Right renal cortex interstitium (tissue), 3 donors: ENCODE data around the gene SLC30A5. TPM values are rescaled to one million over a fixed set of nuclear protein-coding genes. Genes with fewer than 3 reads are reported as not detected.
"Not testable (repeated sequence)": the region's sequence is repeated elsewhere in the genome, so short reads cannot be mapped to it uniquely, and the experiment has no call there.

ENCODE experiments used
- DNase-seq, 3 donors: peaks; one replicate each; pipeline ENCODE4 v3.0.0-alpha.2; 2013; ENCODE audit warnings: low read depth in 3 of 3, low spot score in 2 of 3
- polyA plus RNA-seq, 3 donors: library from polyadenylated mRNA; unstranded; fragments of 120-200 nt; gene quantifications; one replicate each; pipeline ENCODE4 v1.2.1, GENCODE V29; 2013; ENCODE audit not compliant: insufficient read length in 3 of 3

The SLC30A5 gene
- polyA plus RNA-seq, 3 donors: 89.9 to 95.5 (median 92.9) TPM

DNA sequence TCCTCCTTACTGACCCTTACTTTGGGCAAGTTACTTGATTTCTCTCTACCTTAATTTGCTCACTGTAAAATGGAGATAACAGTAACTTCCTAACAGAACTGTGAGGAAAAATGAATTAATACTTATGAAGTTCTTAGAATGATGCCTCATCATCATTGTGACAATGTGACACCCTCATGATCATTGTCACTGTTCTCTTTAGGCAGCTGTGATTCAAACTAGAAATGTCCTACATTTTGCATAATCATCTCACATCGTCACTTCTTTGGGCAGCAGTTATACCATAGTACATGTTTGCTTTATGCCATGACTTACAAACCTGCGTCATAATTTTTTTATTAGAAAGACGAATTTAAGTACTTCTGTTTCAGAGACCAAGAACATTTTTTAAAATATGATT lies 9.7 kb downstream of the SLC30A5 start:
- no peak for DNase-seq

DNA sequence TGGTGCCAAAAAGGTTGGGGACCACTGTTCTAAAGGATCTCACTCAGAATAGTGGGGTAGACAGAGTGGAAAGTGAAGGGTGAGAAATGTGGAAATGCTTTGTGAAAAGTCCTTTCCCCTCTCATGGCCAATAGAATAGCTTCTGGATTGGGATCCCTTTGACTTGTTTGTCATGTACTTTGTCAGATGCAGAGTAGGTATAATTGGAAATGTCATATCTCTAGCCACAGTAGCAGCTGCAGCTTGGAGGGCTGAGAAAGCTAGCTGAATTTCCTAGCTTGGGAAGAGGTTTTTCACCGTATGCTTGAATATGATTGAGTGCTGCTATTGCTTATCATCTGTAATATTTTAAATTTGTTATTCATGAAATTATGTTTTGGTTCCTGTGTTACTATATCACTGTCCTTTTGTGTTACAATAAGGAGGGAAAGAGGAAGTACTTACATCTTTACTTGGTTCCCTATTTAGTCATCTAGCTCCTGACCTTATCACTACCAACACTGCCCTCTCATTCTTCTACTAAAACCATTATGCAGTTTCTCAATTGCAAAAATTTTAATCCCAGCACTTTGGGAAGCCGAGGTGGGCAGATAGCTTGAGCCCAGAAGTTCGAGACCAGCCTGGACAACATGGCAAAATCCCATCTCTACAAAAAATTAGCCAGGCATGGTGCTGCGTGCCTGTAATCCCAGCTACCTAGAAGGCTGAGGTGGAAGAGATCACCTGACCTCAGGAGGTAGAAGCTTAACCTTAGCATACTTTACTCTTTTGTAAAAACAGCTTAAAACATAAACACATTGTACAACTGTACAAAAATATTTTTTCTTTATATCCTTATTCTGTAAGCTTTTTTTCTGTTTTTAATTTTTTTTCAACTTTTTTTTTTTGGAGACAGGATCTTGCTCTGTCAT lies 12.4 kb downstream of the SLC30A5 start:
- DNase-seq: no peak

DNA sequence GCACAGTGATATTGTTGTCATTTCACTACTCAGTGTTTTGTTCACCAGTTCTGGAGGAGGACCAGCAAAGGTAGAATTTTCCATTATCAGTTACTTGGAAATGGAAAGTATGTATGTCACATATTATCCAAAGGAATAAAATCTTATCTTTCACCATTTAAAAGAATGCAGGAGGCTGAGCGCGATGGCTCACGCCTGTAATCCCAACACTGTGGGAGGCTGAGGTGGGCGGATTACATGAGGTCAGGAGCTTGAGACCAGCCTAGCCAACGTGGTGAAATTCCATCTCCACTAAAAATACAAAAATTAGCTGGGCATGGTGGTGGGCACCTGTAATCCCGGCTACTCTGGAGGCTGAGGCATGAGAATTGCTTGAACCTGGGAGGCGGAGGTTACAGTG lies 14.6 kb downstream of the SLC30A5 start:
- DNase-seq: not testable (repeated sequence)

DNA sequence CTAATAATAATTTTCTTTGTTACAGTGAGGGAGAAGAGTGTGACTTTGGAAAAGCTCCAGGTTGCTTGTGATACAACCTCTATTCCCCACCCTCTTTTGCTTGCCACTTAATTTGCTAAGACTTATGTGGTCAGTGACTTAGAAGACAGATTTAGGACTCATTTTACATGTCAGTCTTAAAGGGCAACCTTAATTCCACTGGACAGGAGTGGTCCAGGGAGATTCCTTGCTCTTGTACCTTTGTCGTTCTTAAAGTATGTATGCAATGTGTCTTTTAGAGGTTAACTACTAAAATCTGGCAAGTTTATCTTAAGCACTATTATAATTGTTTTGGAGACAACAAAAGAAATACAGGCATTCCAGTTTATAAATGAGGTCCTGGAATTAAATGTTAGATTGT lies 20.0 kb downstream of the SLC30A5 start:
- no peak for DNase-seq

DNA sequence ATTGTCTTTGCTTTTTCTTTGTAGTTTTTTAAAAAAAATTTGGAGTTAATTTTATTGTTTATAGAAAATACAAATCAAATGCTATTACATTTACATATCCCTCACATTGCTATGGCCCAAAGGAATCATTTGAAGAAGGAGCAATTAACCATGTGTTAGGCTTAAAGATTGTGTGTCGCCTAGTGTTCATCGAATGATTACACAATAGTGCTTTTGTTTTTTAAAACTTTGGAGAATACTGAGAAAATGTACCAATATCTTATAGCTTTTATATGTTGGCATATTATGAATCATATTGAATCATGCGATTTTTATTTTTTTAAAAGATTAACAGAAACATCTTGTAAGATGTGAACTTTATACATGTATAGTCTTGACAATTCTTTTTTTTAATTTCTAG lies 21.7 kb downstream of the SLC30A5 start:
- DNase-seq: no peak

DNA sequence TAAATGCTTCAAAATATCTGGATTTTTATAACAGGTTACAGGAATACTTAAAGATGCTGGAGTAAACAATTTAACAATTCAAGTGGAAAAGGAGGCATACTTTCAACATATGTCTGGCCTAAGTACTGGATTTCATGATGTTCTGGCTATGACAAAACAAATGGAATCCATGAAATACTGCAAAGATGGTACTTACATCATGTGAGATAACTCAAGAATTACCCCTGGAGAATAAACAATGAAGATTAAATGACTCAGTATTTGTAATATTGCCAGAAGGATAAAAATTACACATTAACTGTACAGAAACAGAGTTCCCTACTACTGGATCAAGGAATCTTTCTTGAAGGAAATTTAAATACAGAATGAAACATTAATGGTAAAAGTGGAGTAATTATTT lies 35.6 kb downstream of the SLC30A5 start:
- no peak for DNase-seq

DNA sequence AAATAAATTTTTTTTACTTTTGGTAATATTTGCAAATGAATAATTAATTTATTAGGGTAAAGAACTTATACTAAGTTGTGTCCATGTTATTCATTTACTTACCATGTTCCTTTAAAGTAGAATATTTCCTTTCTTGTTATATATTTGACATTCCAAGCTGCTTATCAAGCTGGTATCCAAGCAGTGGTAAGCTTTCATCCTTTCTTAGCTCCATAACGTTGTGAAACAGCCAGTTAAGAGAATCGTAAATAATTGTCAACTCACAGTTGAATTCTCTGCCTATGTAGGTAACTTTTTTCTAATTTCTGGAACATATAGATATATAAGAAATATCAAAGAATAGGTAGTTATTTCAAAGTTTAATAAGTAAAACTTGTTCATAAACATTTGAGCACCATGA lies 36.4 kb downstream of the SLC30A5 start:
- no peak for DNase-seq

DNA sequence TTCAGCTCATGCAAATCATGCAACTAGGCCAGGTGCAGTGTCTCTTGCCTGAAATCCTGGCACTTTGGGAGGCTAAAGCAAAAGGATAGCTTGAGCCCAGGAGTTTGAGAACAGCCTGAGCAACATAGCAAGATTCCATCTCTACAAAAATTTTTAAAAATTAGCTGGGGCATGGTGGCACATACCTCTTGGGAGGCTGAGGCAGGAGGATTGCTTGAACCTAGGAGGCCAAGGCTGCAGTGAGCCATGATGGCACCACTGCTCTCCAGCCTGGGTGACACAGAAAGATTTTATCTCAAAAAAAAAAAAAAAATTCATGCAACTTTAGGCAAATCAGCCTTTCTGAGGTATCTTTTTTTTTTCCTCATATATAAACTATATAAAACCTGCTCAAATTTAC lies 37.5 kb downstream of the SLC30A5 start:
- DNase-seq: no peak

DNA sequence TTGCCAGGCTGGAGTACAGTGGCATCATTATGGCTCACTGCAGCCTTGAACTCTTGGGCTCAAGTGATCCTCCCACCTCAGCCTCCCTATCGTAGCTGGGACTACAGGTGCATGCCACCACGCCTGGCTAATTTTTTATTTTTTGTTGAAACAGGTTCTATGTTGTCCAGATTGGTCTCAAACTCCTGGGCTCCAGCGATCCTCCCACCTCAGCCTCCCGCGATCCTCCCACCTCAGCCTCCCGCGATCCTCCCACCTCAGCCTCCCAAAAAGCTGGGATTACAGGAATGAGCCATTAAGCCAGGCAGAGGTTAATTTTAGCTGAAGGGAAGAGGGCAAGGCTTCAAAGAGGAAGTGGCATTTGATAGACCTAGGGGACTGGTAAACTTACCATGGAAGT lies 40.3 kb downstream of the SLC30A5 start:
- DNase-seq: no peak

DNA sequence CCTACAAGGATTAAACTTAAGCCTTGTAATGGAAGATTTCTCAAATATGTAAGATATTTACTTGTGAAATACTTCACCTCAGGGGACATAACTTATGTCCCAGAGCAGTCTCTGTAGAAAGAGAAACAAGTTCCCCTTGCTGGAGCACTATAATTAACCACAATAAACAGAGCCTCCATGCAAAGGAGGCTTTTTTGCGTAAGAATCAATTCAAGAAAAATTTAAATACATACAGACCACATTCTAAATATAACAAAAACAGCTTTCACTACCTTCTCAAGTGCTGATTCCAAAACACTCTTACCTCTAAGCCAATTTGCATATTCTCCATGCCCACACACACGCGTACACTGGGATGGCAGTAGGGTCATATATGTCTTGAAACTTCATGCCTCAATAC lies 42.5 kb downstream of the SLC30A5 start:
- DNase-seq: no peak

DNA sequence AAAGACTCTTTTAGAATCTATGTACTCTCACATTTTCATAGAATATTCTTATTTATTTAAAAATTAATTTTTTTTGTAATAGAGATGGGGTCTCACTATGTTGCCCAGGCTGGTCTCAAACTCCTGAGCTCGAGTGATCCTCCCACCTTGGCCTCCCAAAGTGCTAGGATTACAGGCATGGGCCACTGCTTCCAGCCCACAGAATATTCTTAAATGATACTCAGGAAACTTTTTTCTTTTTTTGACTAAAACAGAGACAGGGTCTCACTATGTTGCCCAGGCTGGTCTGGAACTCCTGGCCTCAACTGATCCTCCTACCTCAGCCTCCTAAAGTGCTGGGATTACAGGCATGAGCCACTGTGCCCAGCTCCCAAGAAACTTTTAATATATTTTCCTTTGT lies 43.4 kb downstream of the SLC30A5 start:
- DNase-seq: not testable (repeated sequence)

DNA sequence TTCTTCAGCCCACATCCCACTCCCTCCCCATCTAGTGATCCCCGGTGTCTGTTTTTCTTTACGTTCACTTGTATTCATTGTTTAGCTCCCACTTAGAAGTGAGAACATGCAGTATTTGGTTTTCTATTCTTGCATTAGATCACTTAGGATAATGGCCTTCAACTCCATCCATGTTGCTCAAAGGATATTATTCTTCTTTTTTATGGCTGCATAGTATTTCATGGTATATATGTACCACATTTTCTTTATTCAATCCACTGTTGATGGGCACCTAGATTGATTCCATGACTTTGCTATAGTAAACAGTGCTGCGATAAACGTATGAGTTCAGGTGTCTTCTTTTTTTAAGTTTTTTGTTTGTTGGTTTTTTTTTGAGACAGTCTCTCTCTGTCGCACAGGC lies 44.0 kb downstream of the SLC30A5 start:
- DNase-seq: no peak

DNA sequence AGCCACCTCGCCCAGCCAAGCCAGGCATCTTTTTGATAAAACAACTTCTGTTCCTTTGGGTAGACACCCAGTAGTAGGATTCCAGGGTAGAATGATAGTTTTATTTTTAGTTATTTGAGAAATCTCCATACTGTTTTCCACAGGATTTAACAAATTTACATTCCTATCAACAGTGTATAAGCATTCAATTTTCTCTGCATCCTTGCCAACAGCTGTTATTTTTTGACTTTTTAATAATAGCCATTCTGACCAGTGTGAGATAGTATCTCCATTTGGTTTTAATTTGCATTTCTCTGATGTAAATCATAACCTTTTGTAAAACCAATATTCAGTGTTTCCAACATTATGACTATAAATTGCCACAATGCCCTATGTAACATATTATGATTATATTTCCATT lies 45.0 kb downstream of the SLC30A5 start:
- no peak for DNase-seq

DNA sequence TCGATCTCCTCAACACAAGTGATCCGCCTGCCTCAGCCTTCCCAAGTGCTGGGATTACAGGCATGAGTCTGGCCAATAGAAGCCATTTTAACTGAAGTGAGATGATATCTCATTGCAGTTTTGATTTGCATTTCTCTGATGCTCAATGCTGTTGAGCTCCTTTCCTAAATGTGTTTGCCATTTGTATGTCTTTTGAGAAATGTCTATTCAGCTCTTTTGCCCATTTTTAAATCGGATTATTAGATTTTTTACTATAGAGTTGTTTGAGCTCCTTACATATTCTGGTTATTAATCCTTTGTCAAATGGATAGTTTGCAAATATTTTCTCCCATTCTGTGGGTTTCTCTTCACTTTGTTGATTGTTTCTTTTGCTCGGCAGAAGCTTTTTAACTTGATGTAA lies 46.4 kb downstream of the SLC30A5 start:
- DNase-seq: not testable (repeated sequence)

DNA sequence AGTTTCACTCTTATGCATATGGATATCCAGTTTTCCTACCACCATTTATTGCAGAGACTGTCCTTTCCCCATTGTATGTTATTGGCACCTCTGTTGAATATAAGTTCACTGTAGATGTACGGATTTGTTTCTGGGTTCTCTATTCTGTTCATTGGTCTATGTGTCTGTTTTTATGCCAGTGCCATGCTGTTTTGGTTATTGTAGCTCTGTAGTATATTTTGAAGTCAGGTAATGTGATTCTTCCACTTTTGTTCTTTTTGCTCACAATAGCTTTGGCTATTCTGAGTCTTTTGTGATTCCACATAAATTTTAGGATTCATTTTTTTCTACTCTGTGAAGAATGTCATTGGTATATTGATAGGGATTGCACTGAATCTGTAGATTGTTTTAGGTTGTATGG lies 47.0 kb downstream of the SLC30A5 start:
- DNase-seq: no peak

DNA sequence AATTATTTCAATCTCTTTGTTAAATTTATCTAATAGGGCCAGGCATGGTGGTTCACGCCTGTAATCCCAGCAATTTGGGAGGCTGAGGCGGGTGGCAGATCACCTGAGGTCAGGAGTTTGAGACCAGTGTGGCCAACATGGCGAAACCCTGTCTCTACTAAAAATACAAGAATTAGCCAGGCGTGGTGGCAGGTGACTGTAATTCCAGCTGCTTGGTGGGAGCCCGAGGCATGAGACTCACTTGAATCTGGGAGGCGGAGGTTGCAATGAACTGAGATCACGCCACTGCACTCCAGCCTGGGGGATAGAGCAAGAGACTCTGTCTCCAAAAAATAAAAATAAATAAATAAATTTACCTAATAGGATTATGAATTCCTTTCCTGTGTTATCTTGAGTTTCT lies 54.8 kb downstream of the SLC30A5 start:
- not testable (repeated sequence) for DNase-seq

DNA sequence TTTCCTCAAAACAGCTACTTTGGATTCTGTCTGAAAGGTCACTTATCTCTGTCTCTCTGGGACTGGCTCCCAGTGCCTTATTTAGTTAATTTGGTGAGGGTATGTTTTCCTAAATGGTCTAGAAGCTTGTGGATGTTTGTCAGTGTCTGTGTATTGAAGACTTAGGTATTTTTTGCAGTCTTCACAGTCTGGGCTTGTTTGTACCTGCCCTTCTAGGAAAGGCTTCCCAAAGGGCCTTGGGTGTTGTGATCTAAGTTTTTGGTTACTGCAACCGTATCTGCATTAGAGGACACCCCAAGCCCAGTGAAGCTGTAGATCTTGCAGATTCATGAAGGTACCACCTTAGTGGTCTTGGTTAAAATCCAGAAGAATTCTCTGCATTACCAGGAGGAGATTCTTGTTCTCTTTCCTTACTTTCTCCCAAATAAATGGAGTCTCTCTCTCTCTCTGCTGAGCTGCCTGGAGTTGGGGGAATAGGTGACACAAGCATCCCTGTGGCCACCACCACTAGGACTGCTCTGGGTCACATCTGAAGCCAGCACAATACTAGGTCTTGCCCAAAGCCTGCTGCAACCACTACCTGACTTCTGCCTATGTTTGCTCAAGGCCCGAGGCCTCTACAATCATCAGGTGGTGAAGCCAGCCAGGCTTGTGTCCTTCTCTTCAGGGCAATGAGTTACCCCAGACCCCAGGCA lies 55.3 kb downstream of the SLC30A5 start:
- DNase-seq: no peak

DNA sequence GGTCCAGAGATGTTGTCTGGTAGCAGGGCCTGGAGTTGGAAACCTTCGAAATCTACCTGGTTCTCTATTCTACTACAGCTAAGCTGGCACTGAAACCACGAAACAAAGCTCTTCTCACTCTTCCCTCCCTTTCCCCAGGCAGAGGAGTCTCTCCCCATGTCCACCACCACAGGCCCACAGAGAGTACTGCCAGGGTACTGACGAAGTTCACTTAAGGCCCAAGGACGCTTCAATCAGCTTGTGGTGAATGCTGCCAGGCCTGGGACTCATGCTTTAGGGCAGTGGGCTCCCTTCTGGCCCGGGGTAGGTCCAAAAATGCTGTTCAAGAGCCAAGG lies 55.8 kb downstream of the SLC30A5 start:
- no peak for DNase-seq

DNA sequence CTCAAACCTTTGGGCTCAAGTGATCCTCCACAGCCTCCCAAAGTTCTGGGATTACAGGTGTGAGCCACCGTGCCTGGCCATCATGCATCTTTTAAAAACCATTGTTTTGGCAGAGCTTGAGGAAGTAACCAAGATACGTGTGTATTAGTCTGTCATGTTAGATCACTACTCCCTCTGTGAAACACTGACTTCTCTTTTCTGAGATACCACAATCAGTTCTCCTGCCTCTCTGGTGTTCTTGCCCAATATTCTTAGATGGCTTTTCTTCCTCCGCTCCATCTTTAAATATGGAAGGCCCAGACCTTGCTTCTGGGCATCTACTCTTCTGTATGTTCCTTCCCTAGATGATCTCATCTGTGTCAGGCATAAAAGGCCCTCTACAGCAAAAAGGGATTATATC lies 58.9 kb downstream of the SLC30A5 start:
- DNase-seq: no peak

DNA sequence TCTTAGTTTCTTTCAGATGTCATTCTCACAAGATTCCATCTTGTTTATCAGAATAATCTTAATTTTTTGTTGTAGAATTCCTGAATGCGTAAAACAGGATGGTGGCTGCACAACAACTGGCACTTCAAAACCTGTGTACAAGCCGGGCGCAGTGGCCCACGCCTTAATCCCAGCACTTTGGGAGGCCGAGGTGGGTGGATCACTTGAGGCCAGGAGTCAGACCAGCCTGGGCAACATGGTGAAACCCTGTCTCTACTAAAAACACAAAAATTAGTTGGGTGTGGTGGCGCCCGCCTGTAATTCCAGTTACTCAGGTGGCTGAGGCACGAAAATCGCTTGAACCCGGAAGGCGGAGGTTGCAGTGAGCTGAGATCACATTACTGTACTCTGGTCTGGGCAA lies 62.6 kb downstream of the SLC30A5 start:
- DNase-seq: no peak

DNA sequence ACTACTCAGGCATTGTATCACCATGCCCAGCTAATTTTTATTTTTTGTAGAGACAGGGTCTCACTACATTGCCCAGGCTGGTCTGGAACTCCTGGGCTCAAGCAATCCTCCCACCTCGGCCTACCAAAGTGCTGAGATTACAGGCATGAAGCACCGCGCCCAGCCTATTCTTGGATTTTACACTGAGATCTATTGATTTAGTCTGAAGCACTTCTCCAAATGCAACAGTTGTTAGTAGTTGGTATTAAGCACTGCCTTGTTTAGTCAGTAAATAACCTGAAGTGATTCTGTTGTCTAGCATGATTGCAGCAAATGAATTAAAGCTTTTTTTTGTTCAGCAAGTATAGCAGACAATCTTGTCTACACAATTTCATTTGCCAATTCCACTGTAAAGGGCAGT lies 64.2 kb downstream of the SLC30A5 start:
- no peak for DNase-seq

DNA sequence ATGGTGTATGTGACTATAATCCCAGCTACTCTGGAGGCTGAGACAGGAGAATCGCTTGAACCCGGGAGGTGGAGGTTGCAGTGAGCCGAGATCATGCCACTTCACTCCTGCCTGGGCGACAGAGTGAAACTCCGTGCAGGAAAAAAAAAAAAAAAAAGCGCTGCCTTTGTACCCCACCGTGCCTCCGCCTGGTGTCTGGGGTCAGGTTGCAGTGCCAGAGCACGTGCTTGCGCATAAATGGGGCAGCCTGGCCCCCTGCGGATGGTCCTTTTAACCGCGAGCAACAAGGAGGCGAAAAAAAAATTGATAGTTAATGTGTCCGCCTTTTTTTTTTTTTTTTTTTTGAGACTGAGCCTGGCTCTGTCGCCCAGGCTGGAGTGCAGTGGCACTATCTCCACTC lies 66.8 kb downstream of the SLC30A5 start:
- no peak for DNase-seq
